ENCODE results near the gene SRRM5. TPM values are rescaled to one million over a fixed set of nuclear protein-coding genes. Genes with fewer than 3 reads are reported as not detected.

The SRRM5 gene
- total RNA-seq, 1 experiment from 2014 or later: not detected

DNA sequence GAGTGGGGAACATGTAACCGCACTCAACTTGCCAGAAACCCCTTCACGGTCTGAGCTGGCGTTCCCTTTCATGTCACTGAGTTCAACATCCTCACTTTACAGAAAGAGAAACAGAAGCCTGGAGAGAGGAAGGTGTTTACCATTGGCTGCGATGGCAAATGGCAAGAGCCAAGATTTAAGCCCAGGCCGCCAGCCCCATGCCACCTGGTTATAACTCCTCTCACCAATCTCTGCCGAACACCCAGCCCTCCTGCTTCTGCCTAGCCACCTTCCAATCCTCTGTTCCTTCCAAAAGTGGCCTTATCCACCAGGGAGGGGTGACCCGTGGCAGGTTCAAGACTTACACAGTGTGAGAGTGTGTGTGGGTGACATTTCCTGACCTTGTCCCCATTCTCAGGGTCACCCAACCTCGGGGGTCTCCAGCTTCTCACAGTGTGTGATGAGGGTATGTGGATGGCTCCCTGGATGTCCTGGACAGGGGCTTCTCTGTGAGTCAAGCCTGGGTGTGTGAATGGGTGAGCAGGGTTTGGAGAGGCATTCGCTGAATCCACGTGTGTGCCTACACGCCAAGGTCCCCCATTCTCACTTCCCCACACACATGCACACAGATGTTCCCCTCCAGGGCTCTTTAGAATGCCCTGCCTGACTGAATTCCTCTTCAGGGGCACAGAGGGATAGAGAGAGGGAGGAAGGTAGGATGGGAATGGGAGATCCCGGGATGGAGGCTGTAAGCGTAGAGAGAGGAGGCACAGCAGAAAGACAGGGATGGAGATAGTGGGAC, 26.5 kb downstream of the SRRM5 start:
- ATAC-seq (no peak), DNase-seq (ENCODE audit: low read depth, low spot score) (no peak)
- BruUV-seq (replicated peaks): TSS peak; percentile 78
- no peak overlapping the region for H2AFZ ChIP-seq (ENCODE audit: low read depth, low read length, poor library complexity, severe bottlenecking)
- ChIA-PET POLR2A (no interaction called here), CTCF (interaction anchor here (0.6 kb wide), 1 partner anchor 44 kb away, joined by 3 read pairs; no protein-coding TSS in a partner anchor), RAD21 (ENCODE audit: low non-redundant PET in 1 of 2, low total read pairs in 2 of 2, uncharacterized antibody in 2 of 2, unreplicated experiment in 2 of 2) (no interaction called here)
- peak overlapping the region; percentile 84 for H3K4me2 ChIP-seq (ENCODE audit: low read length)
- H4K20me1 ChIP-seq (ENCODE audit: insufficient read depth): no peaks in the 10 kb centered on the region
- no peak overlapping the region for H3K27ac ChIP-seq (ENCODE audit: low read depth, low read length)
- intact Hi-C loops (cut with micrococcal nuclease): no loop called here
- peaks cover 7% of the 10 kb centered on the region; the same call in 1 of the 2 replicates for H3K27me3 ChIP-seq (ENCODE audit: insufficient read depth, low read length)
- TF ChIP-seq EGR1 (IDR thresholded peaks at IDR 0.05; ENCODE audit: low read depth) (no peak), JUND (IDR thresholded peaks at IDR 0.05) (no peak), EZH2 (IDR thresholded peaks at IDR 0.05) (no peak), POLR2AphosphoS5 (IDR thresholded peaks at IDR 0.05; ENCODE audit: low read depth, low read length) (no peak), YY1 (IDR thresholded peaks at IDR 0.05; ENCODE audit: extremely low read depth, insufficient replicate concordance, low read depth, low read length) (no peak), ZNF274 (IDR thresholded peaks at IDR 0.05; ENCODE audit: low read depth, low read length) (no peak), ZFX (IDR thresholded peaks at IDR 0.05) (no peak), SP1 (IDR thresholded peaks at IDR 0.05; ENCODE audit: low read depth) (no peak), SIN3A (IDR thresholded peaks at IDR 0.05; ENCODE audit: low read depth) (no peak), ELF1 (IDR thresholded peaks at IDR 0.05; ENCODE audit: borderline replicate concordance, low read depth) (no peak), FOSL1 (IDR thresholded peaks at IDR 0.05; ENCODE audit: low read depth) (no peak), POLR2A (IDR thresholded peaks at IDR 0.05; ENCODE audit: borderline replicate concordance, extremely low read depth, insufficient read depth, insufficient read length) (no peak), SRF (IDR thresholded peaks at IDR 0.05; ENCODE audit: low read depth) (no peak), RAD21 (IDR thresholded peaks at IDR 0.05; ENCODE audit: low read depth) (no peak), CEBPB (IDR thresholded peaks at IDR 0.05; ENCODE audit: low read depth) (no peak)
- TF ChIP-seq, protein P1, sequence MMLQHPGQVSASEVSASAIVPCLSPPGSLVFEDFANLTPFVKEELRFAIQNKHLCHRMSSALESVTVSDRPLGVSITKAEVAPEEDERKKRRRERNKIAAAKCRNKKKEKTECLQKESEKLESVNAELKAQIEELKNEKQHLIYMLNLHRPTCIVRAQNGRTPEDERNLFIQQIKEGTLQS (IDR thresholded peaks at IDR 0.05): no peak
- TF ChIP-seq, protein P2, sequence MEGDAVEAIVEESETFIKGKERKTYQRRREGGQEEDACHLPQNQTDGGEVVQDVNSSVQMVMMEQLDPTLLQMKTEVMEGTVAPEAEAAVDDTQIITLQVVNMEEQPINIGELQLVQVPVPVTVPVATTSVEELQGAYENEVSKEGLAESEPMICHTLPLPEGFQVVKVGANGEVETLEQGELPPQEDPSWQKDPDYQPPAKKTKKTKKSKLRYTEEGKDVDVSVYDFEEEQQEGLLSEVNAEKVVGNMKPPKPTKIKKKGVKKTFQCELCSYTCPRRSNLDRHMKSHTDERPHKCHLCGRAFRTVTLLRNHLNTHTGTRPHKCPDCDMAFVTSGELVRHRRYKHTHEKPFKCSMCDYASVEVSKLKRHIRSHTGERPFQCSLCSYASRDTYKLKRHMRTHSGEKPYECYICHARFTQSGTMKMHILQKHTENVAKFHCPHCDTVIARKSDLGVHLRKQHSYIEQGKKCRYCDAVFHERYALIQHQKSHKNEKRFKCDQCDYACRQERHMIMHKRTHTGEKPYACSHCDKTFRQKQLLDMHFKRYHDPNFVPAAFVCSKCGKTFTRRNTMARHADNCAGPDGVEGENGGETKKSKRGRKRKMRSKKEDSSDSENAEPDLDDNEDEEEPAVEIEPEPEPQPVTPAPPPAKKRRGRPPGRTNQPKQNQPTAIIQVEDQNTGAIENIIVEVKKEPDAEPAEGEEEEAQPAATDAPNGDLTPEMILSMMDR (IDR thresholded peaks at IDR 0.05 in 2 of 3, conservative IDR thresholded peaks at IDR 0.05 in 1 of 3; ENCODE audit: borderline replicate concordance in 1 of 3, insufficient read depth in 1 of 3, low read depth in 2 of 3, low read length in 2 of 3): no peak
- H3K9ac ChIP-seq (ENCODE audit: low read length): peak overlapping the region; percentile 53
- peak overlapping the region; percentile 49 to 62 for H3K4me3 ChIP-seq (replicated peaks in 1 of 2; ENCODE audit: low read depth in 1 of 2, low read length in 2 of 2)
- no peaks in the 10 kb centered on the region for H3K36me3 ChIP-seq (ENCODE audit: control insufficient read depth in 1 of 2, insufficient read depth in 2 of 2, low read length in 2 of 2)
- H3K9me2 ChIP-seq (ENCODE audit: insufficient read depth): no peaks in the 10 kb centered on the region
- H3K9me3 ChIP-seq (ENCODE audit: control insufficient read depth in 1 of 2, insufficient read depth in 1 of 2, low read depth in 1 of 2, low read length in 2 of 2): no peaks in the 10 kb centered on the region
- peaks cover 14 to 35% of the 10 kb centered on the region in 2 experiments for H3K4me1 ChIP-seq (ENCODE audit: control insufficient read depth in 1 of 2, insufficient read depth in 2 of 2, low read length in 2 of 2)
- no peaks in the 10 kb centered on the region for H3K79me2 ChIP-seq (ENCODE audit: insufficient read depth, low read length)

Data from HCT116 (cell line).